HG03565 (cell line): Measurements from ENCODE around the gene MED10.
"Not testable (repeated sequence)": the region's sequence is repeated elsewhere in the genome, so short reads cannot be mapped to it uniquely, and the experiment has no call there.

ENCODE experiments used
- ATAC-seq: cut with Tn5 transposase; IDR thresholded peaks from one replicate; pipeline ENCODE4 v1.9.1; 2021; ENCODE audit warnings: mild to moderate bottlenecking, moderate library complexity; ENCODE audit not compliant: unreplicated experiment

MED10 gene

DNA sequence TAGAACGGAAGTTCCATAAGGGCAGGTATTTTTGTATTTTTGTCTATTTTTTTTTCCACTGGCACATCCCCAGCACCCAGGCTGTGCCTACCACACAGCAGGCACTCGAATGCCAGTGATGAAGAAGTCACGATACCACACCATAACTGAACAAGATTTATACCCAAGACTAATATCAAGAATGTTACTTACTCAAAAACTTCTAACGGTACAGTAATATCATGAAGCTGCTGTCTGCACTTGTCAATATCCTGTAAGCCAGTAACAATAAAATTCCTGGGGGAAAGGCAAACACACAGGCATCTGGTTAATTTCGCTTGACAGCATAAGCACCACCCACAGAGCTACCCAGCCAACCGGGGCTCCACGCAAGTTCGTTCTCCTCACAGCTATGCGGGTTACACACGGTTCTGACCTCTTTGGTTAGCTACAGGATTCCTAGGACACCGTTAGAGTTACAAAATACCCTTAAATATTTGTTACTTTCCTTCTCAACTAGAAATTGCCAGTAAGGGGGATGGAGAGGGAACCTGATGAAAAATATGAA, 1.3 kb downstream of the MED10 start:
- no peak for ATAC-seq

GRCh38 chr5:6373081-6373846, 5.1 kb downstream of the MED10 start:
- no peak for ATAC-seq

- ATAC-seq, result no peak
Measured at GRCh38 chr5:6372251-6373080, 5.9 kb downstream of the MED10 start.

DNA sequence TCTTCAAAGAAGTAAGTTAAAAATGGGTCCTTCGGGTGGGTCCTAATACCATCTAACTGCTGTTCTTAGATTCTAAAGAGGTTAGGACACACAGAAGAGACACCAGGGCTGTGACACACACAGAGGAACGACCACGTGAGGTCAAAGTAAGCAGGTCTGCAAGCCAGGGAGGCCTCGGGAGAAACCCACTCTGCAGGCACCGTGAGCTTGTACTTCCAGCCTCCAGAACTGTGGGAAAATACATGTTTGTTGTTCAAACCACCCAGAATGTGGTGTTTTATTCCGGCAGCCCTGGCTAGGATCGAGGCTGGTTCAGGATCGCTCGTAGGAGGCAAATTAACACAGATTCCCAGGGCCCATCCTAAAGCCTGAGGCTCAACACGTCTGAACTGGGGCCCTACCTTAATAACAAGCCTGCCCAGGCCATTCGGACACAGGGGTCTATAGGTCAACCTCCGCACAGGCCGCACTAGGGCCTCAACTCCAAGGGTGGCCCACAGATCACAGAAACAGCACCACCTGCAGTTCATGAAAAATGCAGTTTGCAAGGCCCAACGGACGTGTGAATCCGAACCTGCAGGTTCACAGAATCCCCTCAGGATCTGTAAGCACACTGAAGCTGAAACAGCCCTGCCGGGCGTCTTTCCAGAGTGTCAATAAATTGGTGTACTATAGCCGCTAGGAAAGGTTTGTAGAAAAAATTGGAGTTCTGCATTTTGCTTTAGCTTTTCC, 7.1 kb downstream of the MED10 start:
- ATAC-seq, result no peak

DNA sequence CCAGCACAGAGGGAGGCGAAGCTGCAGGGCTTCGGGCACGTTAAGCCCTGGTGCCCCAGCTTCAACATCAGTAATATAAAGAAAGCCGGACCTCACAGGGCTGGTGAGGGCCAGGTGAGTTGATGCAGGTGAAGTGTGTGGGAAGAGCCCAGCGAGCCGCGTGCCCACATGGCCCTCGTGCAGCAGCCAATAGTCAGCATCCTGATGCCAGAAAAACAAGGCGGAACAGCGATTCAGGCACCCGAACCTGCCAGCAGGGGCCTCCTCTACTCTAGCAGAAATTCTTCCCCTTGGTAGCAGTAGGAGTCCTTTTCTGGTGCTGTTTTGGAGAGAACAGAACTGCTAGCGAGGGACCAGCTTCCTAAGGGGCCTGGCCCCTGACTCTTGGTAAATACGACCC, 7.8 kb downstream of the MED10 start:
- no peak for ATAC-seq

DNA sequence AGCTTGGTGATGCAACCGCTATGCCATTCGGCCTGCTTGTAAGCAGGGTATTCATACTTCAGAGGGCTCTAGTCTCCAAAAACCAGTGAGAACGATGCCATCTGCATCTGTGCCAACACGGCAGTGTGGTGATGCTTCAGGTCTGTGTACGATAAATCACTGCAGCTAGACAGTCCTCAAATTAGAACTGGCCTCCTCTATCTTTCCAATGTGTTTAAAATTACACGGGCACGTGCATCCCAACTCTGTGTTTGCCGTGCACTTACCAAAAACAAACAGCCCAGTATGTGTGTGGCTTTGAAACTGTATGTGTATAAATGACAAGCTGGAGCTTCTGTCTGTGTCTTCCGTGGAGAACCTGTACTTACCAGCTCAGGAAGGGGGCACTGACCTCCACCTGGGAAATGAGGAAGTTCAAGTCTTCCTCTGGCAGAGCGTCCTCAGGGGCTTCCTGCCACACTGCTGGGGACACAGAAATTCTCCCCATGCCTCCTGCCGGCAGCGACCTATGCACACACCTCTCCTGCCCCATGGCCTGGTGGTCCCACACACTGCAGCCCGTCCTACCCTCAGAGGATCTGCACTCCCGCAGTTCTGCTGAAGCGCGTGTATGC, 12.3 kb downstream of the MED10 start:
- ATAC-seq, result no peak

- no peak for ATAC-seq
Measured at GRCh38 chr5:6365142-6365976, 13.0 kb downstream of the MED10 start.

DNA sequence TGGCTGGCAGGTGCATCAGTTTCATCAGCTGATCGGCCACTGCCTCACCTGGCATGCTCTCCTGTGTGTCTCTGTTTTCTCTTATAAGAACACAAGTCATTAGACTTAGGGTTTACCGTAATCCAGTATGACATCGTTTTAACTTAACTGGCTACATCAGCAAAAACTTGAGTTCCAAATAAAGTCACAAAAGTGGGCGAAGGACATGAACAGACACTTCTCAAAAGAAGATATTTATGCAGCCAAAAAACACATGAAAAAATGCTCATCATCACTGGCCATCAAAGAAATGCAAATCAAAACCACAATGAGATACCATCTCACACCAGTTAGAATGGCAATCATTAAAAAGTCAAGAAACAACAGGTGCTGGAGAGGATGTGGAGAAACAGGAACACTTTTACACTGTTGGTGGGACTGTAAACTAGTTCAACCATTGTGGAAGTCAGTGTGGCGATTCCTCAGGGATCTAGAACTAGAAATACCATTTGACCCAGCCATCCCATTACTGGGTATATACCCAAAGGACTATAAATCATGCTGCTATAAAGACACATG, 14.8 kb downstream of the MED10 start:
- not testable (repeated sequence) for ATAC-seq

GRCh38 chr5:6362846-6363245, 15.5 kb downstream of the MED10 start:
- ATAC-seq, result no peak

GRCh38 chr5:6361101-6361500, 17.2 kb downstream of the MED10 start:
- no peak for ATAC-seq

DNA sequence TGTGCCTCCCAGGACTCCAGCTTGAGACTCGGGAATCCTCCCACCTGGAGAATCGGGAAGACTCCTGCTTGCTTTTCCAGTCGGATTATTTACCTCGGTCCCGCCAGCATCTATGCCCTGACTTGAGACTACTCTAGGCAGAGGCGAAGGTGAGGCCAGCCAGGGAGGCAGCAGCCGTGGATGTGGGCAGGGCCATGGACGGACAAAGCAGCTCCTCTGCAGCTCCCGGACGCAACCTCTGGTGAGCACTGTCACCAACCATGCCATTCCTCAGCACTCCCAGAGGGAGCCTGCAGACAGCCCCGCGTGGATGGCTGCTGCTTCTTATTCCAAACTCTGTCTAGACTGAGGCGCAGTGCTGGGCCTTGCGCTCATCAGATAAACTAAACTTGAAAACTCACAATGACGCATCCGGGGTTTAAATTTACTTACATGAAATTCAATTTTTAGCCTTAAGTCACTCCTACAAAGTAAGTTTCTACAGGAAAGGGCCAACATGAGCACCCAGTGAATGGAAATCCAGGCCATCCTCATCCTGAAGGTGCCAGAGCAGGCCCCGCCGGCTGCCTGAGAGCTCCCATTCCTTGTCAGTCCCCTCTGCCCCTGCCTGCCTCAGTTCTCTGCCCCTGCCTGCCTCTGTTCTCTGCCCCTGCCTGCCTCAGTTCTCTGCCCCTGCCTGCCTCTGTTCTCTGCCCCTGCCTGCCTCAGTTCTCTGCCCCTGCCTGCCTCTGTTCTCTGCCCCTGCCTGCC, 17.8 kb downstream of the MED10 start:
- no peak for ATAC-seq

GRCh38 chr5:6359555-6360322, 18.6 kb downstream of the MED10 start:
- ATAC-seq, result no peak

DNA sequence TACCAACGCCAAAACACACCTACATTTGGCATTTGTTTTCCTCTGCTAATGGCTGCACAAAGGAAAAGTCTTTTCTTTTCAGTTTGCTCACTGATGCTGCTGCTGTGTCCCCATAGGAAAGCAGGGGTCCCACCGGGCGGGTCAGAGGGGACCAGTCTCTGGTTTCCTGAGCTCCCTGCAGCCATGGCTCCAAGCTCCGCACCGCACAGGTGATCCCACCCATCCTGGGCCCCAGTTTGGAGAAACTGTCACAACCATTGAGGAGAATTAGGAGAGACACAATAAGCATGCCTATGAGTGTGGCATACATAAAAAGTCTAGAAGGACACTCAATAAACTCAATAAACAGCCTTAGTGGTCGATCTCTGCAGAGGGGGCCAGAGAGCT, 19.9 kb downstream of the MED10 start:
- ATAC-seq, result no peak

GRCh38 chr5:6357817-6358433, 20.4 kb downstream of the MED10 start:
- ATAC-seq, result not testable (repeated sequence)

DNA sequence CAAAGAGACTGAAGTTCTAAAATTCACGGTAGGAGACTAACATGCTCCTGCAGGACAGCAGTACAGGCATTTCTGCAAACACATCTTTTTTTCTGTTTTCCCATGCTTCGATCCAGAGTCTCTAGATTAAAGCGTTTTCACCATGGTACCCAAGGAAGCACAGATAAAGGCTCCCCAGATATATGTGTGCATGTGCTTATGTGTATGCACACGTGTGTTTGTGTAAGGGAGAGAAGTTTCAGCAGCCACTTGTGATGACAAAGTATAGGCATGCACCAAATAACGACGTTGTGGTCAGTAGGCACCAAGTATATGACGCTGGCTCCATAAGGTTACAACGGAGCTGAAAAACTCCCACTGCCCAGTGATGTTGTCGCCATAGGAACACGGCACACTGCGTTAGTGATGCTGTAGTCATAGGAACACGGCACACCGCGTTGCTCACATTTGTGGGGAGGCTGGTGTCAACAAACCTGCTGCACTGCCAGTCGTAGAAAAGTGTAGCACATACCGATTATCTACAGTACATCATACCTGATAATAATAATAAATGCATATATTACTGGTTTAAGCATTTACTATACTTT, 21.7 kb downstream of the MED10 start:
- ATAC-seq, result no peak

DNA sequence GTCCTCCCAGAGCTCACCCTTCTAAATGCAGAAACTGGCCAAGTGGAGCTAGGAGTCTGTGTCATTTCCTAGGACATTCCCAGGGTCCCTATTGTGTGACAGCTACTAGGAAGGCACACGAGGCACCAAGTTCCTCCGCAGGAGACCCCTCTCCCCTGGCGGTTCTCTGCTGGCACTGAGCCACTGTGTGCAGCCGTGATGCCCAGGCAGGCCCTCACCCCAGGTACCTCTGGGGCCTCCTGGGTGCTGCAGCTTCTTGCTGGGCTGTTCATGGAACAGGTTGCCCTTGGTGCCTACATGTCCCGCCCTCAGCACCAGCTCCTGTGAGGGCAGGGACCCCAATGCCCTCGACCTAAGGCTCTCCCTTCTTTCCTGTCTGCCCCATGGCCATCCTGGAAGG, 23.1 kb downstream of the MED10 start:
- no peak for ATAC-seq

DNA sequence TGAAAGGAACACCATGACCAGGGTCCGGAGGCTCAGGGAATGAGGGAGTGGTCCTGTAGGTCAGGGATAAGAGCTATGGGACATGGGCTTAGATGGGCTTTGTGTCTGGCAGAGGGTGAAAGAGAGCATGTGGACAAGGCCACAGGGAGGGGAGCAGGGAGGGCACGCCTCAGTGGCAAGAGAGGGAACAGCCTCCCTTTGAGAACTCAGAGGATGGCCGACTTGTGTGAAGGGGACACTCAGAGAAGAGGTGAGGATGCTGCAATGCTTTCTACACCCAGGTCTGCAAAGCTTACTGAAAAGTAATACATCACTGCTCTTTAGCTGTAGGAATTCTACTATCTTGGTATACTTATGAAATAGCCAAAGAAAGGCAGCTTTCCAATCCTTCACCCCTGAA, 23.5 kb downstream of the MED10 start:
- no peak for ATAC-seq
